WERI-Rb-1 (cell line): Measurements from ENCODE around the gene KIF5A.
A peak's percentile ranks its signal among the peaks of the same experiment; 100 is the strongest.

Experiments used
- DNase-seq: peaks from one replicate; pipeline ENCODE4 v3.0.0-alpha.2; 2020
- H3K27ac ChIP-seq: fragments of 250-450 bp; sonication (Bioruptor Pico); 2 replicates; pipeline ENCODE4 v1.5.1; 2020; ENCODE audit warnings: mild to moderate bottlenecking, moderate library complexity
- H3K27me3 ChIP-seq: fragments of 250-450 bp; sonication (Bioruptor Pico); 2 replicates; pipeline ENCODE4 v1.5.1; 2021; ENCODE audit warnings: mild to moderate bottlenecking, low read depth, moderate library complexity; ENCODE audit not compliant: insufficient read depth, severe bottlenecking
- H3K36me3 ChIP-seq: fragments of 250-450 bp; sonication (Bioruptor Pico); 2 replicates; pipeline ENCODE4 v1.5.1; 2020; ENCODE audit warnings: mild to moderate bottlenecking, moderate library complexity
- H3K4me3 ChIP-seq: 2 replicates; pipeline ENCODE4 v1.5.1; 2011; ENCODE audit warnings: low read depth, mild to moderate bottlenecking, control low read depth, low read length
- H3K9me3 ChIP-seq: fragments of 250-450 bp; sonication (Bioruptor Pico); 2 replicates; pipeline ENCODE4 v1.5.1; 2021; ENCODE audit warnings: mild to moderate bottlenecking, moderate library complexity; ENCODE audit not compliant: severe bottlenecking
- CTCF ChIP-seq: IDR thresholded peaks from 2 replicates; pipeline ENCODE4 v1.5.1; 2011; ENCODE audit warnings: low read depth, mild to moderate bottlenecking, control low read depth, inconsistent platforms, low read length

KIF5A gene

GRCh38 chr12:57533108-57533507, 16.7 kb upstream of the KIF5A start:
- peak; percentile 58 for DNase-seq
- H3K9me3 ChIP-seq = no peaks in the 10 kb centered on the region
- peak overlapping the region; percentile 45 for H3K27ac ChIP-seq
- no peaks in the 10 kb centered on the region for H3K27me3 ChIP-seq
- no peak overlapping the region for H3K4me3 ChIP-seq
- H3K36me3 ChIP-seq = peaks cover 90% of the 10 kb centered on the region
- TF ChIP-seq CTCF = no peak

GRCh38 chr12:57534250-57534649, 15.6 kb upstream of the KIF5A start:
- H3K27ac ChIP-seq = no peak overlapping the region; the same call in 1 of the 2 replicates
- TF ChIP-seq CTCF = no peak
- H3K4me3 ChIP-seq = no peak overlapping the region
- peaks cover 88% of the 10 kb centered on the region for H3K36me3 ChIP-seq
- H3K27me3 ChIP-seq = no peaks in the 10 kb centered on the region
- no peak for DNase-seq
- H3K9me3 ChIP-seq = no peaks in the 10 kb centered on the region

- H3K4me3 ChIP-seq = no peak overlapping the region
- no peak for DNase-seq
- H3K27ac ChIP-seq = no peak overlapping the region
- no peaks in the 10 kb centered on the region for H3K27me3 ChIP-seq
- H3K9me3 ChIP-seq = no peaks in the 10 kb centered on the region
- TF ChIP-seq CTCF = no peak
- peaks cover 86% of the 10 kb centered on the region for H3K36me3 ChIP-seq
These were observed 14.8 kb upstream of the KIF5A start for GRCh38 chr12:57534991-57535543.

GRCh38 chr12:57535764-57536596, 13.9 kb upstream of the KIF5A start:
- no peak for DNase-seq
- Histone ChIP-seq H3K27ac (no peak overlapping the region), H3K36me3 (peaks cover 80% of the 10 kb centered on the region), H3K9me3 (no peaks in the 10 kb centered on the region), H3K4me3 (no peak overlapping the region), H3K27me3 (no peaks in the 10 kb centered on the region)
- TF ChIP-seq CTCF = no peak

GRCh38 chr12:57536597-57536942, 13.3 kb upstream of the KIF5A start:
- H3K9me3 ChIP-seq = no peaks in the 10 kb centered on the region
- peaks cover 79% of the 10 kb centered on the region for H3K36me3 ChIP-seq
- no peak overlapping the region for H3K27ac ChIP-seq
- no peak for DNase-seq
- H3K27me3 ChIP-seq = no peaks in the 10 kb centered on the region
- TF ChIP-seq CTCF = no peak
- H3K4me3 ChIP-seq = no peak overlapping the region
